Thoracic aorta (tissue), 2 donors: ENCODE measurements around the gene PSORS1C2. TPM values are rescaled to one million over a fixed set of nuclear protein-coding genes. Genes with fewer than 3 reads are reported as not detected.

Experiments
- ATAC-seq: fragments of 150-250 bp; one replicate; pipeline ENCODE4 v1.8.0; 2017; ENCODE audit warnings: low read depth; ENCODE audit not compliant: insufficient number of reproducible peaks, low FRiP score
- DNase-seq: peaks from one replicate; pipeline ENCODE4 v3.0.0-alpha.2; 2020; ENCODE audit warnings: low spot score
- H3K27ac ChIP-seq, 2 donors: fragments of 200-600 bp; sonication (generic); 1 replicate in 1 of 2; 2 replicates in 1 of 2; pipeline ENCODE4 v1.5.1; 2016; ENCODE audit warnings: mild to moderate bottlenecking in 2 of 2, moderate library complexity in 2 of 2
- H3K27me3 ChIP-seq: fragments of 200-600 bp; sonication (generic); replicated peaks from 2 replicates; pipeline ENCODE4 v1.6.0; 2016; ENCODE audit warnings: mild to moderate bottlenecking; ENCODE audit not compliant: insufficient read depth
- H3K36me3 ChIP-seq: fragments of 200-600 bp; sonication (generic); one replicate; pipeline ENCODE4 v1.5.1; 2016
- H3K4me1 ChIP-seq, 2 donors: fragments of 200-600 bp; sonication (generic); 1 replicate in 1 of 2; 2 replicates in 1 of 2; pipeline versions ENCODE4 v1.5.1 to v1.6.0; 2016; ENCODE audit warnings: low read depth in 2 of 2, mild to moderate bottlenecking in 1 of 2; ENCODE audit not compliant: control insufficient read depth in 1 of 2
- H3K4me3 ChIP-seq: fragments of 200-600 bp; sonication (generic); 2 replicates; pipeline ENCODE4 v1.5.1; 2016; ENCODE audit warnings: mild to moderate bottlenecking
- H3K9me3 ChIP-seq: fragments of 200-600 bp; sonication (generic); 2 replicates; pipeline ENCODE4 v1.5.1; 2016
- CTCF ChIP-seq: fragments of 200-600 bp; sonication (generic); IDR thresholded peaks from one replicate; pipeline ENCODE4 v1.5.1; 2019; ENCODE audit warnings: antibody characterized with exemption
- total RNA-seq, 2 donors: library from RNA; depleted of rRNA; stranded (reverse); fragments of >200 nt; gene quantifications; one replicate each; pipeline versions ENCODE4 v1.1.0 to v1.2.3, GENCODE V29; 2016

PSORS1C2 gene
- total RNA-seq, 2 donors from 2014 or later: not detected

- no peak for TF ChIP-seq CTCF
- H3K4me1 ChIP-seq: peaks cover 6 to 37% of the 10 kb centered on the region in 2 donors
- H3K27me3 ChIP-seq: no peaks in the 10 kb centered on the region
- peak within 1 kb of the TSS; percentile 63 to 74 for H3K27ac ChIP-seq
- ATAC-seq (peak; percentile 67), DNase-seq (peak; percentile 86)
- H3K4me3 ChIP-seq: peak within 1 kb of the TSS; percentile 60
- no peaks in the 10 kb centered on the region for H3K36me3 ChIP-seq
- no peaks in the 10 kb centered on the region for H3K9me3 ChIP-seq
These were observed 24.4 kb downstream of the PSORS1C2 start, which contains the start of gene PSORS1C1 for GRCh38 chr6:31114541-31114878. Gene PSORS1C1, plus strand, starts transcription at chr6:31114800. Its CDS starts 14,833 bp downstream, at chr6:31129633.

- no peak for TF ChIP-seq CTCF
- H3K4me1 ChIP-seq: peaks cover 6 to 37% of the 10 kb centered on the region in 2 donors
- H3K36me3 ChIP-seq: no peaks in the 10 kb centered on the region
- no peak overlapping the region for H3K4me3 ChIP-seq
- peak overlapping the region in 1 of 2 donors; percentile 63 for H3K27ac ChIP-seq
- H3K27me3 ChIP-seq: no peaks in the 10 kb centered on the region
- no peak for DNase-seq
- peak; percentile 28 for ATAC-seq
- no peaks in the 10 kb centered on the region for H3K9me3 ChIP-seq
These were observed 24.9 kb downstream of the PSORS1C2 start for GRCh38 chr6:31113861-31114540.

GRCh38 chr6:31112478-31112877 lies 26.4 kb downstream of the PSORS1C2 start, which contains the start of gene C6orf15:
Gene C6orf15, minus strand, starts transcription at chr6:31112575. Its CDS starts 20 bp downstream, at chr6:31112555.
- DNase-seq: no peak
- Histone ChIP-seq H3K36me3 (no peaks in the 10 kb centered on the region), H3K27ac (no peak within 1 kb of the TSS), H3K9me3 (no peaks in the 10 kb centered on the region), H3K27me3 (no peaks in the 10 kb centered on the region), H3K4me1 (peaks cover 6 to 37% of the 10 kb centered on the region in 2 donors), H3K4me3 (no peak within 1 kb of the TSS)
- no peak for ATAC-seq
- no peak for TF ChIP-seq CTCF

- ATAC-seq: no peak
- Histone ChIP-seq H3K27ac (no peak overlapping the region), H3K27me3 (no peaks in the 10 kb centered on the region), H3K9me3 (no peaks in the 10 kb centered on the region), H3K36me3 (no peaks in the 10 kb centered on the region), H3K4me3 (no peak overlapping the region), H3K4me1 (peaks cover 6 to 30% of the 10 kb centered on the region in 2 donors)
- no peak for DNase-seq
- no peak for TF ChIP-seq CTCF
These were observed 27.2 kb downstream of the PSORS1C2 start for GRCh38 chr6:31111712-31112111.

- H3K36me3 ChIP-seq: no peaks in the 10 kb centered on the region
- H3K4me3 ChIP-seq: no peak overlapping the region
- DNase-seq: no peak
- no peaks in the 10 kb centered on the region for H3K9me3 ChIP-seq
- no peaks in the 10 kb centered on the region for H3K27me3 ChIP-seq
- TF ChIP-seq CTCF: no peak
- ATAC-seq: no peak
- H3K4me1 ChIP-seq: peaks cover 6 to 23% of the 10 kb centered on the region in 2 donors
- H3K27ac ChIP-seq: no peak overlapping the region
These were observed 27.9 kb downstream of the PSORS1C2 start for GRCh38 chr6:31110825-31111582.
